Measurements from ENCODE around the gene GCGR. TPM values are rescaled to one million over a fixed set of nuclear protein-coding genes. Genes with fewer than 3 reads are reported as not detected.

GCGR gene
- total and polyA plus RNA-seq, 2 of the 13 experiments (the other 11 are each of a cell fraction or from before 2014, with no cell fraction given): 0.04 to 0.13 TPM

DNA sequence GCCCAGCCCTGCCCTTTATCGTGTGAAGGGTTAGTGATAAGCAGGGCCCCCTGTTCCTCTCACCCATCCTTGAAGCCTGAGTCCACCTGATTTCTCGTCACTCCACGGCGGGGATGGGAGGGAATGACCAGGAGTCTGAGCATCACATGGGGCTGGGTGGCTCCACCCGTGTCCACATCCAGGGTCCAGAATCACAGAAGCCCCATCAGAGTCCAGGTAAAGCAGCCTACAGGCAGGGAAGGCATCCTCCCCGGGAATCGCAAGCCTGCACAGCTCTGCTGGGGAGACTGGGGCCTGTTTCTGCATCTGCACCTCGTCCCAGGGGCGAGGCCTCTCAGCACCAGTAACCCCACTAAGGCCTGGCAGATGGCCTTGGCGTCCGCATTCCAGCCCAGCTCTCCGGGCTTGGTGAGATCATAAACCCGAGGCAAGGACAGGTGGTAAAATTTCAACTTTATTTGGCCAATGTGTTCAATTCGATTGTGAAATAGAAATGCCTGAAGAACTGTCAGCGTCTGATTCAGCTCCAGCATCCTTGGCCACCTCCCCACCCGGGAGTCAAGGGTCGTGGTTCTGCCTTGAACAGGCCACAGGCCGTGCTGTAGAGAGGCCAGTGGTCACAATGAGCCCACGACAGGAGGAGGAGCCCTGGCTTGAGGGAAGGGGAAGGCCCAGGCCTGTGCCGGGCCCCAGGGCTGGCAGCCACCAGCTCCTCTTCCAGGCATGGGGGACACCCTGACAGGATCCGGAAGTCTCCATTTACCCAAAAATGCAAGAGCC is 39.0 kb downstream of the GCGR start (continued):
- TF ChIP-seq, protein P1, sequence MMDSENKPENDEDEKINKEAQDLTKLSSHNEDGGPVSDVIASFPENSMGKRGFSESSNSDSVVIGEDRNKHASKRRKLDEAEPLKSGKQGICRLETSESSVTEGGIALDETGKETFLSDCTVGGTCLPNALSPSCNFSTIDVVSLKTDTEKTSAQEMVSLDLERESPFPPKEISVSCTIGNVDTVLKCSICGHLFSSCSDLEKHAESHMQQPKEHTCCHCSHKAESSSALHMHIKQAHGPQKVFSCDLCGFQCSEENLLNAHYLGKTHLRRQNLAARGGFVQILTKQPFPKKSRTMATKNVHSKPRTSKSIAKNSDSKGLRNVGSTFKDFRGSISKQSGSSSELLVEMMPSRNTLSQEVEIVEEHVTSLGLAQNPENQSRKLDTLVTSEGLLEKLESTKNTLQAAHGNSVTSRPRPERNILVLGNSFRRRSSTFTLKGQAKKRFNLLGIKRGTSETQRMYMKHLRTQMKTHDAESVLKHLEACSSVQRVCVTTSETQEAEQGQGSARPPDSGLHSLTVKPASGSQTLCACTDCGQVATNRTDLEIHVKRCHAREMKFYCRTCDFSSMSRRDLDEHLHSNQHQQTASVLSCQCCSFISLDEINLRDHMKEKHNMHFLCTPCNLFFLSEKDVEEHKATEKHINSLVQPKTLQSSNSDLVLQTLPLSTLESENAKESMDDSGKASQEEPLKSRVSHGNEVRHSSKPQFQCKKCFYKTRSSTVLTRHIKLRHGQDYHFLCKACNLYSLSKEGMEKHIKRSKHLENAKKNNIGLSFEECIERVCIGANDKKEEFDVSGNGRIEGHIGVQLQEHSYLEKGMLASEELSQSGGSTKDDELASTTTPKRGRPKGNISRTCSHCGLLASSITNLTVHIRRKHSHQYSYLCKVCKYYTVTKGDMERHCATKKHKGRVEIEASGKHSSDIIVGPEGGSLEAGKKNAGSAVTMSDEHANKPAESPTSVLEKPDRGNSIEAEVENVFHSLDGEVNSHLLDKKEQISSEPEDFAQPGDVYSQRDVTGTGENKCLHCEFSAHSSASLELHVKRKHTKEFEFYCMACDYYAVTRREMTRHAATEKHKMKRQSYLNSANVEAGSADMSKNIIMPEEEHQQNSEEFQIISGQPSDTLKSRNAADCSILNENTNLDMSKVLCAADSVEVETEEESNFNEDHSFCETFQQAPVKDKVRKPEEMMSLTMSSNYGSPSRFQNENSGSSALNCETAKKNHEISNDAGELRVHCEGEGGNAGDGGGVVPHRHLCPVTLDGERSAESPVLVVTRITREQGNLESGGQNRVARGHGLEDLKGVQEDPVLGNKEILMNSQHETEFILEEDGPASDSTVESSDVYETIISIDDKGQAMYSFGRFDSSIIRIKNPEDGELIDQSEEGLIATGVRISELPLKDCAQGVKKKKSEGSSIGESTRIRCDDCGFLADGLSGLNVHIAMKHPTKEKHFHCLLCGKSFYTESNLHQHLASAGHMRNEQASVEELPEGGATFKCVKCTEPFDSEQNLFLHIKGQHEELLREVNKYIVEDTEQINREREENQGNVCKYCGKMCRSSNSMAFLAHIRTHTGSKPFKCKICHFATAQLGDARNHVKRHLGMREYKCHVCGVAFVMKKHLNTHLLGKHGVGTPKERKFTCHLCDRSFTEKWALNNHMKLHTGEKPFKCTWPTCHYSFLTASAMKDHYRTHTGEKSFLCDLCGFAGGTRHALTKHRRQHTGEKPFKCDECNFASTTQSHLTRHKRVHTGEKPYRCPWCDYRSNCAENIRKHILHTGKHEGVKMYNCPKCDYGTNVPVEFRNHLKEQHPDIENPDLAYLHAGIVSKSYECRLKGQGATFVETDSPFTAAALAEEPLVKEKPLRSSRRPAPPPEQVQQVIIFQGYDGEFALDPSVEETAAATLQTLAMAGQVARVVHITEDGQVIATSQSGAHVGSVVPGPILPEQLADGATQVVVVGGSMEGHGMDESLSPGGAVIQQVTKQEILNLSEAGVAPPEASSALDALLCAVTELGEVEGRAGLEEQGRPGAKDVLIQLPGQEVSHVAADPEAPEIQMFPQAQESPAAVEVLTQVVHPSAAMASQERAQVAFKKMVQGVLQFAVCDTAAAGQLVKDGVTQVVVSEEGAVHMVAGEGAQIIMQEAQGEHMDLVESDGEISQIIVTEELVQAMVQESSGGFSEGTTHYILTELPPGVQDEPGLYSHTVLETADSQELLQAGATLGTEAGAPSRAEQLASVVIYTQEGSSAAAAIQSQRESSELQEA (CRISPR knock-in tag; IDR thresholded peaks at IDR 0.05; ENCODE audit: not compliant biosample characterization): no peak
- peak; percentile 70; the same call in 1 of the 2 replicates for TF ChIP-seq AKAP8 (CRISPR knock-in tag; IDR thresholded peaks at IDR 0.05)
- TF ChIP-seq NFIB (CRISPR knock-in tag; IDR thresholded peaks at IDR 0.05; ENCODE audit: borderline replicate concordance): no peak
- peak; percentile 65; the same call in 1 of the 2 replicates for TF ChIP-seq ZNF891 (CRISPR knock-in tag; IDR thresholded peaks at IDR 0.05)
- no peak for TF ChIP-seq ZKSCAN5 (CRISPR knock-in tag; IDR thresholded peaks at IDR 0.05)
- 0 out of 2 replicates have a peak, but pooled peaks have one; percentile 36 for TF ChIP-seq IRX3 (CRISPR knock-in tag; IDR thresholded peaks at IDR 0.05; ENCODE audit: borderline replicate concordance, low read depth)
- TF ChIP-seq FOSL1 (CRISPR knock-in tag; IDR thresholded peaks at IDR 0.05; ENCODE audit: borderline replicate concordance): 0 out of 2 replicates have a peak, but pooled peaks have one; percentile 7
- 0 out of 2 replicates have a peak, but pooled peaks have one; percentile 7 for TF ChIP-seq ZNF263 (CRISPR knock-in tag; IDR thresholded peaks at IDR 0.05)
- peak; percentile 19 for TF ChIP-seq U2AF1 (optimal IDR thresholded peaks at IDR 0.05; ENCODE audit: low read depth, low read length)
- no peak for TF ChIP-seq FOXM1 (CRISPR knock-in tag; IDR thresholded peaks at IDR 0.05)
- TF ChIP-seq, protein P2, sequence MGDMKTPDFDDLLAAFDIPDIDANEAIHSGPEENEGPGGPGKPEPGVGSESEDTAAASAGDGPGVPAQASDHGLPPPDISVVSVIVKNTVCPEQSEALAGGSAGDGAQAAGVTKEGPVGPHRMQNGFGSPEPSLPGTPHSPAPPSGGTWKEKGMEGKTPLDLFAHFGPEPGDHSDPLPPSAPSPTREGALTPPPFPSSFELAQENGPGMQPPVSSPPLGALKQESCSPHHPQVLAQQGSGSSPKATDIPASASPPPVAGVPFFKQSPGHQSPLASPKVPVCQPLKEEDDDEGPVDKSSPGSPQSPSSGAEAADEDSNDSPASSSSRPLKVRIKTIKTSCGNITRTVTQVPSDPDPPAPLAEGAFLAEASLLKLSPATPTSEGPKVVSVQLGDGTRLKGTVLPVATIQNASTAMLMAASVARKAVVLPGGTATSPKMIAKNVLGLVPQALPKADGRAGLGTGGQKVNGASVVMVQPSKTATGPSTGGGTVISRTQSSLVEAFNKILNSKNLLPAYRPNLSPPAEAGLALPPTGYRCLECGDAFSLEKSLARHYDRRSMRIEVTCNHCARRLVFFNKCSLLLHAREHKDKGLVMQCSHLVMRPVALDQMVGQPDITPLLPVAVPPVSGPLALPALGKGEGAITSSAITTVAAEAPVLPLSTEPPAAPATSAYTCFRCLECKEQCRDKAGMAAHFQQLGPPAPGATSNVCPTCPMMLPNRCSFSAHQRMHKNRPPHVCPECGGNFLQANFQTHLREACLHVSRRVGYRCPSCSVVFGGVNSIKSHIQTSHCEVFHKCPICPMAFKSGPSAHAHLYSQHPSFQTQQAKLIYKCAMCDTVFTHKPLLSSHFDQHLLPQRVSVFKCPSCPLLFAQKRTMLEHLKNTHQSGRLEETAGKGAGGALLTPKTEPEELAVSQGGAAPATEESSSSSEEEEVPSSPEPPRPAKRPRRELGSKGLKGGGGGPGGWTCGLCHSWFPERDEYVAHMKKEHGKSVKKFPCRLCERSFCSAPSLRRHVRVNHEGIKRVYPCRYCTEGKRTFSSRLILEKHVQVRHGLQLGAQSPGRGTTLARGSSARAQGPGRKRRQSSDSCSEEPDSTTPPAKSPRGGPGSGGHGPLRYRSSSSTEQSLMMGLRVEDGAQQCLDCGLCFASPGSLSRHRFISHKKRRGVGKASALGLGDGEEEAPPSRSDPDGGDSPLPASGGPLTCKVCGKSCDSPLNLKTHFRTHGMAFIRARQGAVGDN (CRISPR knock-in tag; IDR thresholded peaks at IDR 0.05): peak; percentile 31; the same call in 1 of the 2 replicates
- TF ChIP-seq HNRNPL (IDR thresholded peaks at IDR 0.05; ENCODE audit: low read depth, low read length): 0 out of 2 replicates have a peak, but pooled peaks have one; percentile 21
- TF ChIP-seq, protein P3, sequence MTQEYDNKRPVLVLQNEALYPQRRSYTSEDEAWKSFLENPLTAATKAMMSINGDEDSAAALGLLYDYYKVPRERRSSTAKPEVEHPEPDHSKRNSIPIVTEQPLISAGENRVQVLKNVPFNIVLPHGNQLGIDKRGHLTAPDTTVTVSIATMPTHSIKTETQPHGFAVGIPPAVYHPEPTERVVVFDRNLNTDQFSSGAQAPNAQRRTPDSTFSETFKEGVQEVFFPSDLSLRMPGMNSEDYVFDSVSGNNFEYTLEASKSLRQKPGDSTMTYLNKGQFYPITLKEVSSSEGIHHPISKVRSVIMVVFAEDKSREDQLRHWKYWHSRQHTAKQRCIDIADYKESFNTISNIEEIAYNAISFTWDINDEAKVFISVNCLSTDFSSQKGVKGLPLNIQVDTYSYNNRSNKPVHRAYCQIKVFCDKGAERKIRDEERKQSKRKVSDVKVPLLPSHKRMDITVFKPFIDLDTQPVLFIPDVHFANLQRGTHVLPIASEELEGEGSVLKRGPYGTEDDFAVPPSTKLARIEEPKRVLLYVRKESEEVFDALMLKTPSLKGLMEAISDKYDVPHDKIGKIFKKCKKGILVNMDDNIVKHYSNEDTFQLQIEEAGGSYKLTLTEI (CRISPR knock-in tag; conservative IDR thresholded peaks at IDR 0.05): no peak
- TF ChIP-seq ZFY (CRISPR knock-in tag; IDR thresholded peaks at IDR 0.05): 0 out of 2 replicates have a peak, but pooled peaks have one; percentile 6

Data from HepG2 (cell line).